HepG2 (cell line): ENCODE measurements around the gene UBXN1. TPM values are rescaled to one million over a fixed set of nuclear protein-coding genes. Genes with fewer than 3 reads are reported as not detected.
A peak's percentile ranks its signal among the peaks of the same experiment; 100 is the strongest.

ENCODE experiments used
- ARID2 ChIP-seq: sonication (generic); formaldehyde crosslinking; IDR thresholded peaks from 2 replicates; pipeline ENCODE4 v1.8.1; 2022; ENCODE audit warnings: mild to moderate bottlenecking, missing genetic modification reagents, borderline replicate concordance
- MZF1 ChIP-seq: sonication (generic); formaldehyde crosslinking; IDR thresholded peaks from 2 replicates; pipeline ENCODE4 v1.8.1; 2023; ENCODE audit warnings: mild to moderate bottlenecking, missing genetic modification reagents, borderline replicate concordance
- NPAS2 ChIP-seq: sonication (generic); formaldehyde crosslinking; IDR thresholded peaks from 2 replicates; pipeline ENCODE4 v1.8.0; 2022; ENCODE audit warnings: mild to moderate bottlenecking, missing genetic modification reagents, borderline replicate concordance
- RFX5 ChIP-seq: IDR thresholded peaks from 2 replicates; pipeline ENCODE4 v1.6.1; 2011; ENCODE audit warnings: low read depth, low read length, improper control_type of control experiment
- ZHX2 ChIP-seq, 2 experiments: sonication (generic) in 1 of 2; formaldehyde crosslinking in 1 of 2; IDR thresholded peaks; 2 replicates each; pipeline versions ENCODE4 v1.6.1 to v1.9.0; 2014 to 2022; ENCODE audit warnings: antibody characterized with exemption in 1 of 2, borderline replicate concordance in 1 of 2, inconsistent platforms in 1 of 2, low read depth in 1 of 2, missing genetic modification reagents in 1 of 2
- ZNF446 ChIP-seq: sonication (generic); formaldehyde crosslinking; IDR thresholded peaks from 2 replicates; pipeline ENCODE4 v1.5.0; 2020; ENCODE audit warnings: mild to moderate bottlenecking, missing genetic modification reagents
- ZNF577 ChIP-seq: sonication (generic); formaldehyde crosslinking; IDR thresholded peaks from 2 replicates; pipeline ENCODE4 v1.4.0; 2020; ENCODE audit warnings: mild to moderate bottlenecking, low read depth, missing genetic modification reagents, borderline replicate concordance
- polyA plus RNA-seq, 8 experiments: library from polyadenylated mRNA; depleted of rRNA in 3 of 8; stranded (reverse) in 7 of 8; unstranded in 1 of 8; fragments of >200 nt; fragmentation: Illumina TruSeq in 4 of 8; extraction: Trizol in 4 of 8; gene quantifications; 2 replicates each; pipeline versions ENCODE4 v1.2.1 to v1.2.3, GENCODE V29; 2011 to 2016; ENCODE audit warnings: low read depth in 4 of 8, missing spikeins in 1 of 8, mixed read lengths in 1 of 8; ENCODE audit not compliant: insufficient read depth in 1 of 8
- total RNA-seq, 5 experiments: library from RNA; depleted of rRNA; stranded (reverse); fragments of >200 nt; fragmentation: Illumina TruSeq; extraction: Trizol; gene quantifications; 2 replicates each; pipeline ENCODE4 v1.2.3, GENCODE V29; 2016; ENCODE audit warnings: low read depth in 1 of 5

Gene UBXN1
- total and polyA plus RNA-seq, 2 of the 13 experiments (the other 11 are each of a cell fraction or from before 2014, with no cell fraction given) = 47.5 to 52.4 TPM

DNA sequence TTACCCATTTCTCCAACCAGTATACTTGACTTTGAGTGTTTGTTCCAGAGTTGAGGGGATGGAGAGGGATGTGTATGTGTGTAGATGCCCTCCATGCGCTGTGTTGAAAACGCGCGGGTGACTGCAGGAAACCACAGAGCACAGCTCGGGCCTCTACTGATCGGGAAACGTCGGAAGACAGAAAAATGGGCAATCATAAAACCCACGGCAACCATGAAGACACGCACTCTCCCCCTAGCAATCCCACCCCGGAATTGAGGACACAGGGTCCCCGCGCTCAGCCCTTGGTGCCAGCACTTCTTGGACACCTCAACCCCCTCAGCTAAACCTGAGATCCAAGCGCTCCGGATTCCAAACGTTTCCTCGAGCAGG lies 7.7 kb downstream of the UBXN1 start (continued):
- peak; percentile 54; the same call in 1 of the 2 replicates for TF ChIP-seq ZHX2 (IDR thresholded peaks at IDR 0.05; ENCODE audit: low read depth)
- no peak for TF ChIP-seq ZHX2 (CRISPR knock-in tag; IDR thresholded peaks at IDR 0.05; ENCODE audit: borderline replicate concordance)
- 0 out of 2 replicates have a peak, but pooled peaks have one; percentile 9 for TF ChIP-seq RFX5
- TF ChIP-seq NPAS2 (CRISPR knock-in tag) = no peak
- peak; percentile 6; the same call in 1 of the 2 replicates for TF ChIP-seq ZNF446 (CRISPR knock-in tag)
- TF ChIP-seq ARID2 (CRISPR knock-in tag) = no peak
- TF ChIP-seq MZF1 (CRISPR knock-in tag) = no peak
- no peak for TF ChIP-seq ZNF577
